Endodermal cell (in vitro differentiated cells): ENCODE data around the gene EML1. TPM values are rescaled to one million over a fixed set of nuclear protein-coding genes. Genes with fewer than 3 reads are reported as not detected.
A peak's percentile ranks its signal among the peaks of the same experiment; 100 is the strongest.

Experiments used
- DNase-seq: peaks from one replicate; pipeline ENCODE4 v3.0.0-alpha.2; 2017
- H3K27ac ChIP-seq: 2 replicates; pipeline ENCODE4 v1.5.1; 2013; ENCODE audit warnings: mild to moderate bottlenecking, low read depth, low read length, moderate library complexity
- H3K27me3 ChIP-seq: 2 replicates; pipeline ENCODE4 v1.6.1; 2013; ENCODE audit warnings: mild to moderate bottlenecking, low read length, moderate library complexity; ENCODE audit not compliant: insufficient read depth, control insufficient read depth, poor library complexity, severe bottlenecking
- H3K36me3 ChIP-seq: 2 replicates; pipeline ENCODE4 v1.7.0; 2013; ENCODE audit warnings: mild to moderate bottlenecking, low read length, moderate library complexity; ENCODE audit not compliant: control insufficient read depth, insufficient read depth
- H3K4me1 ChIP-seq: one replicate; pipeline ENCODE4 v1.7.0; 2013; ENCODE audit warnings: low read length; ENCODE audit not compliant: control insufficient read depth, insufficient read depth
- H3K4me3 ChIP-seq: 2 replicates; pipeline ENCODE4 v1.5.1; 2013; ENCODE audit warnings: mild to moderate bottlenecking, low read length, moderate library complexity
- H3K9ac ChIP-seq: 2 replicates; pipeline ENCODE4 v1.6.1; 2013; ENCODE audit warnings: mild to moderate bottlenecking, low read length, moderate library complexity; ENCODE audit not compliant: poor library complexity, severe bottlenecking; ENCODE audit errors: extremely low read depth
- H3K9me3 ChIP-seq: 2 replicates; pipeline ENCODE4 v1.6.1; 2013; ENCODE audit warnings: mild to moderate bottlenecking, low read length, moderate library complexity; ENCODE audit not compliant: control insufficient read depth
- H3K27ac Mint-ChIP-seq: 2 replicates; pipeline ENCODE4 v1.8.0; 2020; ENCODE audit warnings: mixed read lengths
- H3K27me3 Mint-ChIP-seq: 2 replicates; pipeline ENCODE4 v1.8.0; 2021; ENCODE audit warnings: mild to moderate bottlenecking, mixed read lengths; ENCODE audit not compliant: insufficient read depth
- H3K36me3 Mint-ChIP-seq: 2 replicates; pipeline ENCODE4 v1.8.0; 2020; ENCODE audit warnings: low read depth, mixed read lengths
- H3K4me1 Mint-ChIP-seq: 2 replicates; pipeline ENCODE4 v1.8.0; 2020; ENCODE audit warnings: mixed read lengths
- H3K4me3 Mint-ChIP-seq: 2 replicates; pipeline ENCODE4 v1.8.0; 2020; ENCODE audit warnings: mild to moderate bottlenecking, moderate library complexity, mixed read lengths
- H3K9me3 Mint-ChIP-seq: 2 replicates; pipeline ENCODE4 v1.8.0; 2020; ENCODE audit warnings: mild to moderate bottlenecking, mixed read lengths
- CTCF ChIP-seq: fragments of 200-600 bp; sonication (generic); conservative IDR thresholded peaks from 2 replicates; pipeline ENCODE4 v1.5.0; 2021; ENCODE audit warnings: antibody characterized with exemption, mild to moderate bottlenecking
- WGBS, 2 experiments: methylation state at CpG; one replicate each; pipeline versions ENCODE4 v1.1.5 to v1.1.7; 2013; ENCODE audit warnings: missing lambda C conversion rate in 2 of 2, mixed read lengths in 1 of 2; ENCODE audit not compliant: insufficient coverage in 1 of 2, insufficient read length in 1 of 2; 5-methylcytosine and 5-hydroxymethylcytosine counted together
- total RNA-seq, 2 donors: library from RNA; stranded (reverse); fragmentation: NEBNext Ultra II Directional in 1 of 2; extraction: Animal tissue kit (Norgen Biotek cat#: 25700) in 1 of 2; gene quantifications; 2 replicates in 1 of 2; 3 replicates in 1 of 2; pipeline ENCODE4 v1.2.1, GENCODE V29; 2021

EML1 gene
- total RNA-seq, 2 donors from 2014 or later, result 25.0 to 31.4 TPM

- WGBS, 2 experiments, result 92% methylated on average over 5 of the region's 6 CpGs; no CpG with 5 or more reads in 1 of the 2 experiments
- Histone ChIP-seq H3K36me3 (no peaks in the 10 kb centered on the region), H3K27ac (no peak overlapping the region), H3K27me3 (no peaks in the 10 kb centered on the region), H3K9me3 (no peaks in the 10 kb centered on the region), H3K4me1 (peaks cover 20% of the 10 kb centered on the region), H3K4me3 (no peak overlapping the region), H3K9ac (no peak overlapping the region)
- Mint-ChIP-seq H3K36me3 (no peaks in the 10 kb centered on the region), H3K4me3 (no peak overlapping the region), H3K27me3 (no peaks in the 10 kb centered on the region), H3K27ac (no peak overlapping the region), H3K4me1 (peaks cover 55% of the 10 kb centered on the region), H3K9me3 (no peaks in the 10 kb centered on the region)
- TF ChIP-seq CTCF, result no peak
- no peak for DNase-seq
Observed at GRCh38 chr14:99840265-99840664, 47.1 kb downstream of the EML1 start.

GRCh38 chr14:99840774-99841305 lies 47.6 kb downstream of the EML1 start:
- no peak overlapping the region for H3K4me3 Mint-ChIP-seq
- Histone ChIP-seq H3K27me3 (no peaks in the 10 kb centered on the region), H3K27ac (no peak overlapping the region), H3K4me3 (no peak overlapping the region), H3K9me3 (no peaks in the 10 kb centered on the region), H3K9ac (no peak overlapping the region), H3K4me1 (peaks cover 20% of the 10 kb centered on the region), H3K36me3 (no peaks in the 10 kb centered on the region)
- no peaks in the 10 kb centered on the region for H3K9me3 Mint-ChIP-seq
- H3K36me3 Mint-ChIP-seq, result no peaks in the 10 kb centered on the region
- H3K4me1 Mint-ChIP-seq, result peaks cover 55% of the 10 kb centered on the region
- TF ChIP-seq CTCF, result no peak
- H3K27ac Mint-ChIP-seq, result no peak overlapping the region
- WGBS, 2 experiments, result 90 to 91% methylated on average over 3 to 4 of the region's 5 CpGs
- no peak for DNase-seq
- no peaks in the 10 kb centered on the region for H3K27me3 Mint-ChIP-seq

- DNase-seq, result peak; percentile 54
- Histone ChIP-seq H3K9me3 (peaks cover 5% of the 10 kb centered on the region), H3K36me3 (no peaks in the 10 kb centered on the region), H3K9ac (no peak overlapping the region), H3K27ac (no peak overlapping the region), H3K4me3 (no peak overlapping the region), H3K27me3 (no peaks in the 10 kb centered on the region), H3K4me1 (peaks cover 20% of the 10 kb centered on the region)
- Mint-ChIP-seq H3K36me3 (no peaks in the 10 kb centered on the region), H3K27me3 (no peaks in the 10 kb centered on the region), H3K4me1 (peaks cover 55% of the 10 kb centered on the region), H3K9me3 (peaks cover under 1% of the 10 kb centered on the region), H3K4me3 (no peak overlapping the region), H3K27ac (no peak overlapping the region)
- 61 to 73% methylated on average over 5 to 9 of the region's 9 CpGs for WGBS, 2 experiments
- no peak for TF ChIP-seq CTCF
Observed at GRCh38 chr14:99841436-99842071, 48.3 kb downstream of the EML1 start.
